ENCODE measurements around the gene KLF12. TPM values are rescaled to one million over a fixed set of nuclear protein-coding genes. Genes with fewer than 3 reads are reported as not detected.

Gene KLF12
- total RNA-seq, 3 donors from 2014 or later (not counting 1 experiment from before 2014, with no cell fraction given): 104 to 119 (median 108) TPM

DNA sequence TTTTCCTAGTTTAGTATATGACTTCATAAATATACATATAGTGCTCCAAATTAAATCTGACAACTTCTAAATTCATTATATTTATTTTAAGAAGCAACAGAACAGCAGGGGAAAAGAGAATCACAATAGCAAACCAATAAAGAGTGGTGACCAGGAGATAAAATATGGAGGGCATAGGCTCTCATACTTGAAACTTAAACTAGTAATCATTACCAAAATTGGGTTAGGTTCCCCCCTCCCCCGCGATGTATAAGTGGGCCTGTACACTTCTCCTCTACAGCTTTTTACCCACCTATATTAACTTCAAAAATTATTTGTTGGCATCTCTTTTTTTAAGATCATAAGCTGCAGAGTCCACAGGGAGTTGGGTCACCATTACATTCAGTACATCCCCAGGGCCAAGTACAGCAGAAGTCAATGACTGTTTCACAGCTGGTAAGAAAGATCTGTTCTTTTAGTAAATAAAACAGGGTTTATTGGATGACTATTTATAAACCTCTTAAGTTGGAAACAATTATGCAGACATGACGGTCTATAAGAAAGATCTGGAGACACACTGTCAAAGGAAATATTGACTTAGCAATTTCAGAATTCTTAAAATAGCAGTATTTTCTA lies 29.4 kb downstream of the KLF12 start:
- Histone ChIP-seq H3K27me3 (ENCODE audit: control insufficient read depth, insufficient read depth, low read length) (no peaks in the 10 kb centered on the region), H3K4me3 (ENCODE audit: low read length) (no peak overlapping the region), H3K36me3 (ENCODE audit: control insufficient read depth, insufficient read depth, low read length) (no peaks in the 10 kb centered on the region), H3K4me1 (ENCODE audit: control insufficient read depth, insufficient read depth, low read length) (peaks cover 3% of the 10 kb centered on the region), H3K27ac (ENCODE audit: low read length) (no peak overlapping the region), H3K9me3 (ENCODE audit: control insufficient read depth, insufficient read depth, low read length) (no peaks in the 10 kb centered on the region)
- H3K27me3 Mint-ChIP-seq (ENCODE audit: low read depth in 2 of 2): no peaks in the 10 kb centered on the region
- H3K27ac Mint-ChIP-seq: peak overlapping the region; percentile 29 to 48
- no peaks in the 10 kb centered on the region for H3K36me3 Mint-ChIP-seq
- TF ChIP-seq, protein P1, sequence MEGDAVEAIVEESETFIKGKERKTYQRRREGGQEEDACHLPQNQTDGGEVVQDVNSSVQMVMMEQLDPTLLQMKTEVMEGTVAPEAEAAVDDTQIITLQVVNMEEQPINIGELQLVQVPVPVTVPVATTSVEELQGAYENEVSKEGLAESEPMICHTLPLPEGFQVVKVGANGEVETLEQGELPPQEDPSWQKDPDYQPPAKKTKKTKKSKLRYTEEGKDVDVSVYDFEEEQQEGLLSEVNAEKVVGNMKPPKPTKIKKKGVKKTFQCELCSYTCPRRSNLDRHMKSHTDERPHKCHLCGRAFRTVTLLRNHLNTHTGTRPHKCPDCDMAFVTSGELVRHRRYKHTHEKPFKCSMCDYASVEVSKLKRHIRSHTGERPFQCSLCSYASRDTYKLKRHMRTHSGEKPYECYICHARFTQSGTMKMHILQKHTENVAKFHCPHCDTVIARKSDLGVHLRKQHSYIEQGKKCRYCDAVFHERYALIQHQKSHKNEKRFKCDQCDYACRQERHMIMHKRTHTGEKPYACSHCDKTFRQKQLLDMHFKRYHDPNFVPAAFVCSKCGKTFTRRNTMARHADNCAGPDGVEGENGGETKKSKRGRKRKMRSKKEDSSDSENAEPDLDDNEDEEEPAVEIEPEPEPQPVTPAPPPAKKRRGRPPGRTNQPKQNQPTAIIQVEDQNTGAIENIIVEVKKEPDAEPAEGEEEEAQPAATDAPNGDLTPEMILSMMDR (IDR thresholded peaks at IDR 0.05): no peak
- no peak for ATAC-seq
- H3K4me3 Mint-ChIP-seq: no peak overlapping the region
- WGBS (ENCODE audit: insufficient coverage): 100% methylated on average over 2 of the region's 3 CpGs
- DNase-seq: no peak
- H3K9me3 Mint-ChIP-seq: peaks cover 0 to 2% of the 10 kb centered on the region in 2 donors
- intact Hi-C loops (cut with micrococcal nuclease): no loop called here
- H3K4me1 Mint-ChIP-seq: peaks cover 70 to 73% of the 10 kb centered on the region in 2 donors

DNA sequence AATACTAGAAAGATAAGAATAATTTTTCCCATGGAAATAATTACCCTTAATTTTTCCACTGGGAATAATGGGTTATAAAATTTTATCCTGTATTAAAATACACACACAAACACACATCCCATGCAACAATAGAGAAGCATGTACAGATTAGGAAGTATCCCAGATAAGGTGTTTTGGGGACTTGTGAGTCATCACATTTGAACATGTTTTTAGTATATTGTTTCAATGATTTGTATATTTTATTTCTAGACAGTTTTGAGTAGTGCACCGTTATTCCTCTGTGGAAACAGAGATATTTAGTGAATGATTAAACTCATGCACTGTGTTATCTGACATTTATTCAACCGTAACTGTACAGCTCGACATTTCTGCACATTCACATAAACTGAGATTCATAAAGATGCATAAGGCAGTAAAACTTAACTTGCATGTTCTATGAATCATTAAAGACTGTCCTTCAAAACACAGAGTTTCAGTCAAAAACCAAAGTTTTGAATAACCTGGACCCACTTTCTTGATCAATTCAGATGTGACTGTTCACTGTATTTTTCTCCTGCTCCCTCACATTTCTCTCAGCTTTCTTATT lies 30.1 kb downstream of the KLF12 start:
- intact Hi-C loops (cut with micrococcal nuclease): no loop called here
- H3K9me3 ChIP-seq (ENCODE audit: control insufficient read depth, insufficient read depth, low read length): no peaks in the 10 kb centered on the region
- H3K4me1 ChIP-seq (ENCODE audit: control insufficient read depth, insufficient read depth, low read length): peaks cover 4% of the 10 kb centered on the region
- no peaks in the 10 kb centered on the region for H3K36me3 ChIP-seq (ENCODE audit: control insufficient read depth, insufficient read depth, low read length)
- H3K4me3 ChIP-seq (ENCODE audit: low read length): no peak overlapping the region
- Mint-ChIP-seq H3K27ac (peak overlapping the region; percentile 29 to 48), H3K27me3 (ENCODE audit: low read depth in 2 of 2) (no peaks in the 10 kb centered on the region), H3K4me3 (no peak overlapping the region), H3K36me3 (no peaks in the 10 kb centered on the region), H3K4me1 (peaks cover 74 to 76% of the 10 kb centered on the region in 2 donors), H3K9me3 (peaks cover 0 to 2% of the 10 kb centered on the region in 2 donors)
- ATAC-seq (no peak), DNase-seq (no peak)
- 92% methylated on average over 3 of the region's 3 CpGs for WGBS (ENCODE audit: insufficient coverage)
- H3K27me3 ChIP-seq (ENCODE audit: control insufficient read depth, insufficient read depth, low read length): no peaks in the 10 kb centered on the region
- no peak overlapping the region for H3K27ac ChIP-seq (ENCODE audit: low read length)
- TF ChIP-seq, protein P1 (IDR thresholded peaks at IDR 0.05): no peak

DNA sequence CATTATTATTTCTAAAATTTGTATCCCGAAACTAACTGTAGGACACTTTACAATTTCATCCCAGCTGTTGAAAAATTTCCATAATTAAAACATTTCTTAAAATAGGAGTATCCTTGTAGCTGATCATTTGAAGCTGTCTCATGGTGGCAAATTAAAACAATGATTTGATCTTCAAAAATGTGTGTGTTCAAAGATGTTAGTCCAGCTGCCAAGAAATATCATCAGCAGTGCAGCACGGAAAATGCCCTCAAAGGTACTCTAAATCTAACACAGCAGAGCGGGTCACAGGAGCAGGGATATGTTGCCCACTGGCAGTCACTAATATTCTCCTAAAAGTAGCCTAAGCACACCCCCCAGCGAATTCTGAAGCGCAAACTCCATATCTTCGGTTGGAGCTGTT lies 31.0 kb downstream of the KLF12 start:
- Histone ChIP-seq H3K4me3 (ENCODE audit: low read length) (no peak overlapping the region), H3K36me3 (ENCODE audit: control insufficient read depth, insufficient read depth, low read length) (no peaks in the 10 kb centered on the region), H3K9me3 (ENCODE audit: control insufficient read depth, insufficient read depth, low read length) (no peaks in the 10 kb centered on the region), H3K27me3 (ENCODE audit: control insufficient read depth, insufficient read depth, low read length) (no peaks in the 10 kb centered on the region), H3K4me1 (ENCODE audit: control insufficient read depth, insufficient read depth, low read length) (peaks cover 4% of the 10 kb centered on the region), H3K27ac (ENCODE audit: low read length) (no peak overlapping the region)
- TF ChIP-seq, protein P1 (IDR thresholded peaks at IDR 0.05): no peak
- Mint-ChIP-seq H3K27me3 (ENCODE audit: low read depth in 2 of 2) (no peaks in the 10 kb centered on the region), H3K27ac (no peak overlapping the region), H3K9me3 (peaks cover 0 to 2% of the 10 kb centered on the region in 2 donors), H3K36me3 (no peaks in the 10 kb centered on the region), H3K4me3 (no peak overlapping the region), H3K4me1 (peaks cover 72 to 82% of the 10 kb centered on the region in 2 donors)
- DNase-seq (no peak), ATAC-seq (no peak)
- intact Hi-C loops (cut with micrococcal nuclease): no loop called here
- WGBS (ENCODE audit: insufficient coverage): 98% methylated on average over 5 of the region's 6 CpGs

Data from natural killer cell (primary cell).